Calu3 (cell line): ENCODE results near the gene VHLL. TPM values are rescaled to one million over a fixed set of nuclear protein-coding genes. Genes with fewer than 3 reads are reported as not detected.
A peak's percentile ranks its signal among the peaks of the same experiment; 100 is the strongest.

ENCODE experiments used
- BruUV-seq: library from RNA; stranded (reverse); fragments of 400-500 nt; replicated peaks from 2 replicates; lab custom pipeline; 2021; lab: Mats Ljungman, UMichigan
- CTCF ChIA-PET: fragments of 300-600 bp; sonication (Branson Sonifier 250); formaldehyde crosslinking; loops from one replicate; lab custom pipeline; 2022; ENCODE audit warnings: antibody characterized with exemption; lab: Charles Lee
- DNase-seq: peaks from one replicate; pipeline ENCODE4 v3.0.0; 2022
- H3K27ac Mint-ChIP-seq: one replicate; pipeline ENCODE4 v1.8.0; 2022; ENCODE audit warnings: mixed read lengths; ENCODE audit not compliant: unreplicated experiment
- H3K27me3 Mint-ChIP-seq: one replicate; pipeline ENCODE4 v1.8.0; 2022; ENCODE audit warnings: mixed read lengths; ENCODE audit not compliant: unreplicated experiment
- H3K36me3 Mint-ChIP-seq: one replicate; pipeline ENCODE4 v1.8.0; 2022; ENCODE audit warnings: mild to moderate bottlenecking, moderate library complexity, mixed read lengths; ENCODE audit not compliant: insufficient read depth, unreplicated experiment
- H3K4me1 Mint-ChIP-seq: one replicate; pipeline ENCODE4 v1.8.0; 2022; ENCODE audit warnings: mild to moderate bottlenecking, low read depth, mixed read lengths; ENCODE audit not compliant: unreplicated experiment
- H3K4me3 Mint-ChIP-seq: one replicate; pipeline ENCODE4 v1.8.0; 2022; ENCODE audit warnings: mild to moderate bottlenecking, low read depth, moderate library complexity, mixed read lengths; ENCODE audit not compliant: unreplicated experiment
- H3K9me3 Mint-ChIP-seq: one replicate; pipeline ENCODE4 v1.8.0; 2022; ENCODE audit warnings: low read depth, mixed read lengths; ENCODE audit not compliant: unreplicated experiment
- intact Hi-C: fragments of 100-400 bp; cut with micrococcal nuclease; formaldehyde crosslinking; loops from one replicate; pipeline ENCODE4 v1.10.0; 2022; ENCODE audit not compliant: unreplicated experiment
- total RNA-seq: library from RNA; stranded (reverse); gene quantifications from 2 replicates; pipeline ENCODE4 v1.2.3, GENCODE V29; 2022
- TF ChIP-seq, protein P1 (sequence below): fragments of 200-600 bp; IDR thresholded peaks from one replicate; pipeline ENCODE4 v1.8.0; 2022; ENCODE audit warnings: antibody characterized with exemption; ENCODE audit not compliant: unreplicated experiment

Gene VHLL
- total RNA-seq, 1 experiment from 2014 or later, result 1.5 TPM

DNA sequence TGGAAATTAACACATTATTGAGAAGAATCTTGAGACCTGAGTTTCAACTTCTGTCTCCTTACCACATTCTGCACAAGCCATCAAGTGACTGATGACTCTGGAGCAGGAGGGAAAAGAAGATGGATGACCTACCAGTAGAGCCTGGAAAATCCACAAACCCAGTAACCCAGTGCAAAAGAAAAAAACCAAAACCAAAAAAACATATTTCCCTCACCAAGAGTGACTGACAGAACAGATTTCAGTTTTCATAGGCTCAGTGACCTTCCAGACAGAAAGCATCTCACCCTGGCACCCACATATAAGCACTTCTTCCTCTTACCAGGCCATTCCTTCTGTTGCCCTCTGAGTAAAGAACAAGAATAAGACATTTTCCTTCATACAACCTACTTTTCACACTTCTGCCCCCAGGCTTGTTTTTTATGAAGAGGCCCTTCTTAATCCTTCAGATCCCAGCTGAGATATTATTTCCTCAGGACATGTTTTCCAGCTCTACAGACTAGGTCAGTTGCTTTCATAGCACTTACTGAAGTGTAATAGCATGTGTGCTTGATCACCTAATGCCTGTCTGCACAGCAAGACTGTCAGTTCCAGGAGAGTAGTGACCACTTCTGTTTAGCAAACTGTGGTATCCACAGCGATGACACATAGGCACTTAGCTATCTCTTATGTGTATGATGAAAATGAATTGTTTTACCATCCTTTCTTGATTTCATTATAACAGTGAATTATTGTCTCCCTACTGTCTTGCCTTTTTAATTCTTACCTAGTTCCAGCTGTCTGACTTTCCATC, 43.3 kb upstream of the VHLL start:
- CTCF ChIA-PET, result interaction anchor here (0.6 kb wide), 1 partner anchor 13 kb away, joined by 3 read pairs; no protein-coding TSS in a partner anchor
- Mint-ChIP-seq H3K4me1 (no peaks in the 10 kb centered on the region), H3K27me3 (peaks cover 30% of the 10 kb centered on the region), H3K4me3 (no peak overlapping the region), H3K27ac (no peak overlapping the region), H3K9me3 (no peaks in the 10 kb centered on the region), H3K36me3 (peaks cover 22% of the 10 kb centered on the region)
- intact Hi-C loops, result no loop called here
- DNase-seq, result no peak
- BruUV-seq, result no TSS peak
- TF ChIP-seq, protein P1, sequence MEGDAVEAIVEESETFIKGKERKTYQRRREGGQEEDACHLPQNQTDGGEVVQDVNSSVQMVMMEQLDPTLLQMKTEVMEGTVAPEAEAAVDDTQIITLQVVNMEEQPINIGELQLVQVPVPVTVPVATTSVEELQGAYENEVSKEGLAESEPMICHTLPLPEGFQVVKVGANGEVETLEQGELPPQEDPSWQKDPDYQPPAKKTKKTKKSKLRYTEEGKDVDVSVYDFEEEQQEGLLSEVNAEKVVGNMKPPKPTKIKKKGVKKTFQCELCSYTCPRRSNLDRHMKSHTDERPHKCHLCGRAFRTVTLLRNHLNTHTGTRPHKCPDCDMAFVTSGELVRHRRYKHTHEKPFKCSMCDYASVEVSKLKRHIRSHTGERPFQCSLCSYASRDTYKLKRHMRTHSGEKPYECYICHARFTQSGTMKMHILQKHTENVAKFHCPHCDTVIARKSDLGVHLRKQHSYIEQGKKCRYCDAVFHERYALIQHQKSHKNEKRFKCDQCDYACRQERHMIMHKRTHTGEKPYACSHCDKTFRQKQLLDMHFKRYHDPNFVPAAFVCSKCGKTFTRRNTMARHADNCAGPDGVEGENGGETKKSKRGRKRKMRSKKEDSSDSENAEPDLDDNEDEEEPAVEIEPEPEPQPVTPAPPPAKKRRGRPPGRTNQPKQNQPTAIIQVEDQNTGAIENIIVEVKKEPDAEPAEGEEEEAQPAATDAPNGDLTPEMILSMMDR, result no peak

DNA sequence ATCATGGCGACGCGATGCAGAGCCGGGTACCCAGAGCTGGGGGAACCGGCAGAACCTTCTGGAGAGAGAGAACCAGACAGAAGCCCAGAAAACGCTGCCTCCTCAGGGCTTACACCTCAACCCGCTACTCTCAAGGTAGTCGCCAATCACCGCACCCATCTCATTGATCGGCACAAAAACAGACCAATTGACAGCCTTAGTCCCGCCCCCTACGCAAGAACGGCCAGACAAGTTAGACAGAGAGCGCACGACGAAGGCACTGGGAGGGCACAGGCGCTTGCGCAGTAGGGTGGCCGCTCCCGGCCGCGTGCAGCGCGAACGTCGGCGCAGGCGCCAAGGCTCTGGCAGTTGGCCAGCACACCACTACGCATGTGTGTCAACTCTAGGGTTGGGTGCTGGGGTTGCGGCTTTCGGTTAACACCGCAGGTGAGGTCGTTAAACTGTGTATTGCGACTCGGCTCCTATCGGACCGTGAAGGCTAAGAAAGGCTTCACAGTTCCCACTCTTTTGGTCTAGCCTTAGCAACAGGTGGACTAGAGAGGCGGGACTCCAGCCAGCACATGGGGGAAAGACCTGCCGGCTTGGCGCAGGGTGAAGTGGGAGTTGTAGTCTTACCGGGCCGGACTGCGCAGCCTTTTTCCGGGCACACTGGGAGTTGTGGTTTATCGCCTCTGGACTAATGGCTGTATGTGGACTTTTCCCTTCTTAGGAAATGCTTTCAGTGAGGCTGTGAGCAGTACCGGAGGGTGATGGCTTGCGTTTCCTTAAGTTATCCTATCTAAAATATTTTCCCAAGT, 39.3 kb upstream of the VHLL start, which contains the start of the genes CCT3 and TSACC:
TSS of gene CCT3 (minus strand) at position 113 of the 797 bp plus-strand sequence. CDS start at position 5, 108 bp downstream.
TSS of gene TSACC (plus strand) at position 347 of the 797 bp plus-strand sequence. CDS start 1,232 bp downstream, outside the sequence.
- H3K27ac Mint-ChIP-seq, result peak within 1 kb of the TSS; percentile 94
- intact Hi-C loops, result loop anchor here (5.0 kb wide), 1 partner anchor 56 kb away; the partner anchor contains the start of genes SMG5 and TMEM79
- peaks cover 25% of the 10 kb centered on the region for H3K4me1 Mint-ChIP-seq
- DNase-seq, result peak; percentile 100
- H3K27me3 Mint-ChIP-seq, result peaks cover 9% of the 10 kb centered on the region
- no peaks in the 10 kb centered on the region for H3K9me3 Mint-ChIP-seq
- H3K36me3 Mint-ChIP-seq, result peaks cover 62% of the 10 kb centered on the region
- BruUV-seq, result no TSS peak
- CTCF ChIA-PET, result interaction anchor here (0.6 to 1.2 kb wide), 7 partner anchors 16 to 278 kb away, joined by 3 to 4 read pairs (median 4); partner anchors contain the start of gene SMG5
- TF ChIP-seq, protein P1, result no peak
- peak within 1 kb of the TSS; percentile 98 for H3K4me3 Mint-ChIP-seq

DNA sequence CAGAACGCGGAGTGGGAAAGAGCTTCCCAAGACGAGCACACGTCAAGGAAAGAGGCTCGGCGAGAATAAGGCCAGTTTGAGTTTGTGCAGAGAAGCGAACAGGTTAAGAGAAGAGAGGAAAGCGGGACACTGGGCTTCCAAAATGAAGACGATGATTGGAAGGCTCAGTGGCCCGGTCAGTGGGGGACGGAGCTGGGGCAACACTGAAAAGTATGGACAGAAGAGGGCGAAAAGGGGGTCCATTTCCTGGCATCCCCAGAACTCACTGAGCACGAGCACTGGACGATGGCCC, 38.7 kb upstream of the VHLL start:
- no TSS peak for BruUV-seq
- H3K36me3 Mint-ChIP-seq, result peaks cover 65% of the 10 kb centered on the region
- peak overlapping the region; percentile 94 for H3K27ac Mint-ChIP-seq
- intact Hi-C loops, result loop anchor here (5.0 kb wide), 1 partner anchor 56 kb away; the partner anchor contains the start of genes SMG5 and TMEM79
- TF ChIP-seq, protein P1, result no peak
- peaks cover 25% of the 10 kb centered on the region for H3K4me1 Mint-ChIP-seq
- H3K4me3 Mint-ChIP-seq, result peak overlapping the region; percentile 98
- no peak for DNase-seq
- CTCF ChIA-PET, result interaction anchor here (0.6 to 1.2 kb wide), 7 partner anchors 15 to 279 kb away, joined by 3 to 4 read pairs (median 4); partner anchors contain the start of gene SMG5
- H3K9me3 Mint-ChIP-seq, result no peaks in the 10 kb centered on the region
- peaks cover 4% of the 10 kb centered on the region for H3K27me3 Mint-ChIP-seq
